HEK293 (cell line): ENCODE results near the gene ANKRD35.

Experiments used
- CTCF ChIP-seq: fragments of 450-650 bp; formaldehyde crosslinking; IDR thresholded peaks from 2 replicates; pipeline ENCODE4 v1.5.1; 2016; ENCODE audit warnings: missing biosample characterization, missing genetic modification characterization
- PBX3 ChIP-seq: sonication (generic); formaldehyde crosslinking; IDR thresholded peaks from 2 replicates; pipeline ENCODE4 v1.8.1; 2022; ENCODE audit warnings: mild to moderate bottlenecking, moderate library complexity, missing genetic modification reagents
- TCF7L2 ChIP-seq: IDR thresholded peaks from 2 replicates; pipeline ENCODE4 v1.6.1; 2011; ENCODE audit warnings: low read depth, mild to moderate bottlenecking, inconsistent platforms, low read length, moderate library complexity, borderline replicate concordance
- ZBTB49 ChIP-seq: fragments of 450-650 bp; formaldehyde crosslinking; IDR thresholded peaks from 2 replicates; pipeline ENCODE4 v1.5.1; 2016; ENCODE audit warnings: missing biosample characterization, missing genetic modification characterization, low read depth
- ZBTB7A ChIP-seq: fragments of 450-650 bp; formaldehyde crosslinking; IDR thresholded peaks from 2 replicates; pipeline ENCODE4 v1.5.1; 2016; ENCODE audit warnings: low read depth, missing biosample characterization, missing genetic modification characterization
- ZBTB8A ChIP-seq: fragments of 450-650 bp; formaldehyde crosslinking; IDR thresholded peaks from 2 replicates; pipeline ENCODE4 v1.5.1; 2016; ENCODE audit warnings: missing biosample characterization, missing genetic modification characterization
- ZNF19 ChIP-seq: fragments of 450-650 bp; formaldehyde crosslinking; IDR thresholded peaks from 2 replicates; pipeline ENCODE4; 2016; ENCODE audit warnings: missing biosample characterization, missing genetic modification characterization, low read depth
- ZNF416 ChIP-seq: fragments of 450-650 bp; formaldehyde crosslinking; IDR thresholded peaks from 2 replicates; pipeline ENCODE4 v1.5.1; 2016; ENCODE audit warnings: missing biosample characterization, missing genetic modification characterization
- ZNF560 ChIP-seq: fragments of 450-650 bp; formaldehyde crosslinking; IDR thresholded peaks from 2 replicates; pipeline ENCODE4 v1.5.1; 2017; ENCODE audit warnings: missing biosample characterization, missing genetic modification characterization, borderline replicate concordance
- ZNF621 ChIP-seq: fragments of 450-650 bp; formaldehyde crosslinking; IDR thresholded peaks from 2 replicates; pipeline ENCODE4 v1.5.1; 2017; ENCODE audit warnings: missing biosample characterization, missing genetic modification characterization
- ZNF664 ChIP-seq: fragments of 450-650 bp; formaldehyde crosslinking; IDR thresholded peaks from 2 replicates; pipeline ENCODE4 v1.5.1; 2016; ENCODE audit warnings: missing biosample characterization, missing genetic modification characterization
- ZNF704 ChIP-seq: fragments of 450-650 bp; formaldehyde crosslinking; IDR thresholded peaks from 2 replicates; pipeline ENCODE4 v1.5.1; 2016; ENCODE audit warnings: missing biosample characterization, missing genetic modification characterization
- ZNF785 ChIP-seq: fragments of 450-650 bp; formaldehyde crosslinking; IDR thresholded peaks from 2 replicates; pipeline ENCODE4 v1.5.1; 2016; ENCODE audit warnings: missing biosample characterization, missing genetic modification characterization
- ZNF837 ChIP-seq: fragments of 450-650 bp; formaldehyde crosslinking; IDR thresholded peaks from 2 replicates; pipeline ENCODE4 v1.5.1; 2016; ENCODE audit warnings: missing biosample characterization, missing genetic modification characterization

GRCh38 chr1:145846201-145846612, 39.5 kb downstream of the ANKRD35 start:
- peak; percentile 44; the same call in 1 of the 2 replicates for TF ChIP-seq CTCF (tag by site-specific recombination)
- no peak for TF ChIP-seq ZNF416 (tag by site-specific recombination)
- TF ChIP-seq ZNF837 (tag by site-specific recombination), result no peak
- TF ChIP-seq ZBTB7A, result no peak
- no peak for TF ChIP-seq ZBTB8A (tag by site-specific recombination)
- TF ChIP-seq TCF7L2, result no peak
- no peak for TF ChIP-seq PBX3 (CRISPR knock-in tag)
- TF ChIP-seq ZNF621 (tag by site-specific recombination), result no peak
- TF ChIP-seq ZNF704 (tag by site-specific recombination), result no peak
- TF ChIP-seq ZBTB49, result no peak
- no peak for TF ChIP-seq ZNF560 (tag by site-specific recombination)
- no peak for TF ChIP-seq ZNF664
- TF ChIP-seq ZNF785, result no peak
- TF ChIP-seq ZNF19 (tag by site-specific recombination), result no peak
